AG04450 (cell line): ENCODE measurements around the gene POU2F1. TPM values are rescaled to one million over a fixed set of nuclear protein-coding genes. Genes with fewer than 3 reads are reported as not detected.

Source experiments
- CTCF ChIA-PET: fragments of 300-600, 350-600 bp; formaldehyde crosslinking; extraction: SDS; loops from one replicate; lab custom pipeline; 2022; ENCODE audit warnings: antibody characterized with exemption, inconsistent platforms; lab: Charles Lee
- POLR2A ChIA-PET: fragments of 350-600 bp; formaldehyde crosslinking; extraction: SDS; loops from one replicate; lab custom pipeline; 2021; ENCODE audit warnings: antibody characterized with exemption, inconsistent platforms; lab: Yijun Ruan, JAX
- DNase-seq: peaks from one replicate; pipeline ENCODE4 v3.0.0-alpha.2; 2011; ENCODE audit warnings: low read depth, low spot score
- H3K27ac ChIP-seq: one replicate; pipeline ENCODE4 v1.5.1; 2012; ENCODE audit warnings: low read depth, low read length, control low read depth
- H3K27me3 ChIP-seq: one replicate; pipeline ENCODE4 v1.6.0; 2012; ENCODE audit warnings: low read length; ENCODE audit not compliant: control insufficient read depth, insufficient read depth
- H3K4me3 ChIP-seq: 2 replicates; pipeline ENCODE4 v1.5.1; 2011; ENCODE audit warnings: mild to moderate bottlenecking, low read depth, low read length, control low read depth
- H3K9me3 ChIP-seq: 2 replicates; pipeline ENCODE4 v1.5.1; 2012; ENCODE audit warnings: low read length; ENCODE audit not compliant: control insufficient read depth, insufficient read depth
- CTCF ChIP-seq: IDR thresholded peaks from 2 replicates; pipeline ENCODE4 v1.5.1; 2011; ENCODE audit warnings: low read depth, low read length, control low read depth, inconsistent platforms
- polyA plus RNA-seq: library from polyadenylated mRNA; depleted of rRNA; stranded (reverse); fragments of >200 nt; gene quantifications from 2 replicates; pipeline ENCODE4 v1.2.3, GENCODE V29; 2011

The POU2F1 gene
- polyA plus RNA-seq, 1 experiment: 2.7 TPM

DNA sequence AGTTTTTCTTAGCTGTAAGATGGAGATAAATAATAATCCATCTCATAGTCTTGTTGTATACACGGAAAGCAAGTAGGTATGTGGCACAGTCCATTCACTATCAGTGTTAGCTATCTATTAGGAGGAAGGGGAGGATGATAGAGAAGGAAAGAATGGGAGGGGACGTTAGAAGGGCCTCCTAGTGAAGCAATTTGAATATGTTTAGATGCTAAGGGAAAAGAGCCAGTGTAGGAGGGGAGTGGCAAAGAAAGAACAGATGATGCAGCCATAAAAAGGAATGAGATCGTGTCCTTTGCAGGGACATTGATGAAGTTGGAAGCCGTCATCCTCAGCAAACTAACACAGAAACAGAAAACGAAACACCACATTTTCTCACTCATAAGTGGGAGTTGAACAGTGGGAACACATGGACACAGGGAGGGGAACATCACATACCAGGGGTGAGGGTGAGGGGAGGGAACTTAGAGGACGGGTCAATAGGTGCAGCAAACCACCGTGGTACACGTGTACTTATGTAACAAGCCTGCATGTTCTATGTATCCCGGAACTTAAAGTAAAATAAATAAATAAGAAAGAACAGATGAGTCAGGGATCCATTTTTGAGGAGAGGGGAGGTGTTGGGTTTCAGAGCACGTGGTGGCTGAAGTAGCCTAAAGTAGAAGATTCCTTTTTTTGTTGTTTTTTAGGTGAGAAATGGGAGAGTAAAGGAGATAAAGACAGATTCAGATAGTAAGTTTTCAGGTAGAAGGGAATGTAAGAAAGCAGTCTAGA, 124.1 kb downstream of the POU2F1 start:
- DNase-seq: no peak
- no peak for TF ChIP-seq CTCF
- Histone ChIP-seq H3K4me3 (no peak overlapping the region), H3K27ac (no peak overlapping the region), H3K9me3 (no peaks in the 10 kb centered on the region), H3K27me3 (no peaks in the 10 kb centered on the region)
- POLR2A ChIA-PET: no interaction called here
- CTCF ChIA-PET: interaction anchor here (1.0 kb wide), 1 partner anchor 124 kb away, joined by 6 read pairs; the partner anchor contains the start of gene POU2F1

- no peak for TF ChIP-seq CTCF
- Histone ChIP-seq H3K9me3 (no peaks in the 10 kb centered on the region), H3K4me3 (no peak overlapping the region), H3K27me3 (no peaks in the 10 kb centered on the region), H3K27ac (no peak overlapping the region)
- CTCF ChIA-PET: no interaction called here
- POLR2A ChIA-PET: no interaction called here
- DNase-seq: no peak
Observed at GRCh38 chr1:167345386-167345733, 124.7 kb downstream of the POU2F1 start.

DNA sequence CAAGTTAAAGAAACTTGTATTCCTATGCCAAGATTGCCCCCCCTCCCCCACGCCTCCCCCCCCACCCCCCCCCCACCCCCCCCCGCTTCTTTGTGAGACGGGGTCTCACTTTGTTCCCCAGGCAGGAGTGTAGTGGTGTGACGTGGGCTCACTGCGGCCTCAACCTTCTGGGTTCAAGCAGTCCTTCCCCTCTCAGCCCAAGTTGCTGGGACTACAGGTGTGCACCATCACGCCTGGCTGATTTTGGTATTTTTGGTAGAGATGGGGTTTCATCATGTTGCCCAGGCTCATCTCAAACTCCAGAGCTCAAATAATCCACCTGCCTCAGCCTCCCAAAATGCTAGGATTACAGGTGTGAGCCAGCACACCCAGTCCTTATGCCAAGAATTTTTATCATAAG, 136.6 kb downstream of the POU2F1 start:
- Histone ChIP-seq H3K27me3 (no peaks in the 10 kb centered on the region), H3K9me3 (no peaks in the 10 kb centered on the region), H3K4me3 (no peak overlapping the region), H3K27ac (no peak overlapping the region)
- no peak for TF ChIP-seq CTCF
- ChIA-PET CTCF (no interaction called here), POLR2A (no interaction called here)
- no peak for DNase-seq

GRCh38 chr1:167359295-167359694, 138.6 kb downstream of the POU2F1 start:
- Histone ChIP-seq H3K9me3 (no peaks in the 10 kb centered on the region), H3K27me3 (no peaks in the 10 kb centered on the region), H3K27ac (no peak overlapping the region), H3K4me3 (no peak overlapping the region)
- no peak for DNase-seq
- ChIA-PET POLR2A (no interaction called here), CTCF (interaction anchor here (0.6 to 0.7 kb wide), 2 partner anchors 91 to 139 kb away, joined by 3 read pairs; no protein-coding TSS in a partner anchor)
- TF ChIP-seq CTCF: no peak

DNA sequence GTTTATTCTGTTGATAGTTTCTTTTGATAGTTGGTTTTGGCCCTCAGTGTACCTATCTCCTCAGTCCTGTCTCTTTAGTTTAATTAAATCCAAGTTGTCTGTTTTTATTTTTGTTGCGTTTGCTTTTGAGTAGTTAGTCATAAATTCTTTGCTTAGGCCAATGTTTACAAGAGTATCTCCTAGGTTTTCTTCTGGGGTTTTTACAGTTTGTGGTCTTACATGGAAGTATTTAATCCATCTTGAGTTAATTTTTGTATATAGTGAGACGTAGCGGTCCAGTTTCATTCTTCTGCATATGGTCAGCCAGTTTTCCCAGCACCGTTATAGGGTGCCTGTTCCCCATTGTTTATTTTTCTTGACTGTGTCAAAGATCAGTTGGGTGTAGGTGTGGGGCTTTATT, 139.4 kb downstream of the POU2F1 start:
- no peak overlapping the region for H3K27ac ChIP-seq
- no peaks in the 10 kb centered on the region for H3K9me3 ChIP-seq
- H3K4me3 ChIP-seq: no peak overlapping the region
- no peaks in the 10 kb centered on the region for H3K27me3 ChIP-seq
- ChIA-PET CTCF (no interaction called here), POLR2A (no interaction called here)
- TF ChIP-seq CTCF: no peak
- no peak for DNase-seq
